Endothelial cell (in vitro differentiated cells): ENCODE results near the gene STC2. TPM values are rescaled to one million over a fixed set of nuclear protein-coding genes. Genes with fewer than 3 reads are reported as not detected.

Experiments used
- DNase-seq: peaks from one replicate; pipeline ENCODE4 v3.0.0; 2021; ENCODE audit warnings: low spot score
- H3K27ac Mint-ChIP-seq: one replicate; pipeline ENCODE4 v1.8.0; 2021; ENCODE audit warnings: mixed read lengths, inconsistent platforms; ENCODE audit not compliant: unreplicated experiment
- H3K27me3 Mint-ChIP-seq: one replicate; pipeline ENCODE4 v1.8.0; 2021; ENCODE audit warnings: mild to moderate bottlenecking, moderate library complexity, mixed read lengths, inconsistent platforms; ENCODE audit not compliant: unreplicated experiment
- H3K36me3 Mint-ChIP-seq: one replicate; pipeline ENCODE4 v1.8.0; 2021; ENCODE audit warnings: mild to moderate bottlenecking, low read depth, mixed read lengths, inconsistent platforms; ENCODE audit not compliant: unreplicated experiment
- H3K4me1 Mint-ChIP-seq: one replicate; pipeline ENCODE4 v1.8.0; 2021; ENCODE audit warnings: mild to moderate bottlenecking, mixed read lengths, inconsistent platforms; ENCODE audit not compliant: unreplicated experiment
- H3K4me3 Mint-ChIP-seq: one replicate; pipeline ENCODE4 v1.8.0; 2021; ENCODE audit warnings: mild to moderate bottlenecking, mixed read lengths, inconsistent platforms; ENCODE audit not compliant: unreplicated experiment
- H3K9me3 Mint-ChIP-seq: one replicate; pipeline ENCODE4 v1.8.0; 2021; ENCODE audit warnings: mixed read lengths, inconsistent platforms; ENCODE audit not compliant: unreplicated experiment
- CTCF ChIP-seq: fragments of 200-600 bp; sonication (generic); IDR thresholded peaks from one replicate; pipeline ENCODE4 v1.5.0; 2021; ENCODE audit warnings: antibody characterized with exemption; ENCODE audit not compliant: unreplicated experiment
- microRNA-seq: library from miRNA; unstranded; fragments of <30 nt; microRNA quantifications from one replicate; pipeline ENCODE4, GENCODE V29; 2020; ENCODE audit not compliant: unreplicated experiment
- total RNA-seq: library from RNA; stranded (reverse); fragmentation: NEBNext Ultra II Directional; extraction: Animal tissue kit (Norgen Biotek cat#: 25700); gene quantifications from one replicate; pipeline ENCODE4 v1.2.1, GENCODE V29; 2021; ENCODE audit not compliant: unreplicated experiment

Gene STC2
- total RNA-seq, 1 donor from 2014 or later, result 3.6 TPM

GRCh38 chr5:173271419-173271818 is 56.8 kb downstream of the STC2 start:
- Mint-ChIP-seq H3K9me3 (no peaks in the 10 kb centered on the region), H3K27me3 (no peaks in the 10 kb centered on the region), H3K4me3 (no peak overlapping the region), H3K27ac (no peak overlapping the region), H3K4me1 (no peaks in the 10 kb centered on the region), H3K36me3 (no peaks in the 10 kb centered on the region)
- TF ChIP-seq CTCF, result no peak
- no peak for DNase-seq

- H3K9me3 Mint-ChIP-seq, result no peaks in the 10 kb centered on the region
- no peak overlapping the region for H3K27ac Mint-ChIP-seq
- no peaks in the 10 kb centered on the region for H3K4me1 Mint-ChIP-seq
- no peak overlapping the region for H3K4me3 Mint-ChIP-seq
- no peaks in the 10 kb centered on the region for H3K27me3 Mint-ChIP-seq
- TF ChIP-seq CTCF, result no peak
- H3K36me3 Mint-ChIP-seq, result no peaks in the 10 kb centered on the region
- no peak for DNase-seq
These were observed 59.3 kb downstream of the STC2 start for GRCh38 chr5:173268750-173269432.

- H3K27ac Mint-ChIP-seq, result no peak overlapping the region
- no peak overlapping the region for H3K4me3 Mint-ChIP-seq
- DNase-seq, result no peak
- no peaks in the 10 kb centered on the region for H3K36me3 Mint-ChIP-seq
- no peak for TF ChIP-seq CTCF
- no peaks in the 10 kb centered on the region for H3K4me1 Mint-ChIP-seq
- no peaks in the 10 kb centered on the region for H3K27me3 Mint-ChIP-seq
- H3K9me3 Mint-ChIP-seq, result no peaks in the 10 kb centered on the region
These were observed 62.8 kb downstream of the STC2 start for GRCh38 chr5:173265433-173265832.

Small RNAs within 50 kb of the gene (microRNA-seq; reads per million reads assigned to microRNA genes)
- not detected for gene MIR8056

Other genes starting within 250 kb of the STC2 start
- 10.3 TPM for gene BNIP1, start 183.9 kb downstream of the STC2 start, total RNA-seq
- gene NKX2-5, start 93.2 kb downstream of the STC2 start, total RNA-seq, result not detected